A549 (cell line): ENCODE results near the gene CIBAR2.

ENCODE experiments used
- PHF8 ChIP-seq: fragments of 200-600 bp; sonication (generic); IDR thresholded peaks from 2 replicates; pipeline ENCODE4 v1.6.1; 2016; ENCODE audit warnings: low read depth, mild to moderate bottlenecking, antibody characterized with exemption, moderate library complexity, borderline replicate concordance
- TF ChIP-seq, protein P1 (sequence below): fragments of 200-600 bp; sonication (generic); IDR thresholded peaks from 2 replicates; pipeline ENCODE4 v1.6.1; 2016; ENCODE audit warnings: antibody characterized with exemption, mild to moderate bottlenecking, moderate library complexity

DNA sequence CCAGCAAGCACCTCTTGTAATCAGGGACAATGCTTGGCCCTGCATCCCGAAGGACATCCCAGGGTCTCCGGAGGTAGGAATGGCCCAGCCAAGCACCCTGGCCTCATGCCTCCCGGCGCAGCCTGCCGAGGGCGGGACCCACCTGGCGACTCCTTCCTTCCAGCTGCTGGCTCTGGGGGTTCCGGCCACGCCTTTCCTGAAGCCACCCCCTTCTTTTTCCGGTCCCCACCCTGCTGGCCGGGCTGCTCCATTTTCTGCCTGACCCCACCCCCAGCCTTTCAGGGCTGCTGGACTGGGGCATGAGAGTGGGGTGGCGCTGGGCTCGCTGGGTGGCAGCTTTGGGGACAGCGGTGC, 22.5 kb upstream of the CIBAR2 start:
- TF ChIP-seq PHF8: no peak
- TF ChIP-seq, protein P1, sequence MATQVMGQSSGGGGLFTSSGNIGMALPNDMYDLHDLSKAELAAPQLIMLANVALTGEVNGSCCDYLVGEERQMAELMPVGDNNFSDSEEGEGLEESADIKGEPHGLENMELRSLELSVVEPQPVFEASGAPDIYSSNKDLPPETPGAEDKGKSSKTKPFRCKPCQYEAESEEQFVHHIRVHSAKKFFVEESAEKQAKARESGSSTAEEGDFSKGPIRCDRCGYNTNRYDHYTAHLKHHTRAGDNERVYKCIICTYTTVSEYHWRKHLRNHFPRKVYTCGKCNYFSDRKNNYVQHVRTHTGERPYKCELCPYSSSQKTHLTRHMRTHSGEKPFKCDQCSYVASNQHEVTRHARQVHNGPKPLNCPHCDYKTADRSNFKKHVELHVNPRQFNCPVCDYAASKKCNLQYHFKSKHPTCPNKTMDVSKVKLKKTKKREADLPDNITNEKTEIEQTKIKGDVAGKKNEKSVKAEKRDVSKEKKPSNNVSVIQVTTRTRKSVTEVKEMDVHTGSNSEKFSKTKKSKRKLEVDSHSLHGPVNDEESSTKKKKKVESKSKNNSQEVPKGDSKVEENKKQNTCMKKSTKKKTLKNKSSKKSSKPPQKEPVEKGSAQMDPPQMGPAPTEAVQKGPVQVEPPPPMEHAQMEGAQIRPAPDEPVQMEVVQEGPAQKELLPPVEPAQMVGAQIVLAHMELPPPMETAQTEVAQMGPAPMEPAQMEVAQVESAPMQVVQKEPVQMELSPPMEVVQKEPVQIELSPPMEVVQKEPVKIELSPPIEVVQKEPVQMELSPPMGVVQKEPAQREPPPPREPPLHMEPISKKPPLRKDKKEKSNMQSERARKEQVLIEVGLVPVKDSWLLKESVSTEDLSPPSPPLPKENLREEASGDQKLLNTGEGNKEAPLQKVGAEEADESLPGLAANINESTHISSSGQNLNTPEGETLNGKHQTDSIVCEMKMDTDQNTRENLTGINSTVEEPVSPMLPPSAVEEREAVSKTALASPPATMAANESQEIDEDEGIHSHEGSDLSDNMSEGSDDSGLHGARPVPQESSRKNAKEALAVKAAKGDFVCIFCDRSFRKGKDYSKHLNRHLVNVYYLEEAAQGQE: no peak
